Aorta (tissue), 5 donors: ENCODE results near the gene NFYC. TPM values are rescaled to one million over a fixed set of nuclear protein-coding genes. Genes with fewer than 3 reads are reported as not detected.
A peak's percentile ranks its signal among the peaks of the same experiment; 100 is the strongest.

Source experiments
- ATAC-seq: fragments of 200-7000 bp; cut with Tn5 transposase; one replicate; pipeline ENCODE4 v1.9.1; 2022; ENCODE audit warnings: moderate library complexity; ENCODE audit not compliant: low FRiP score
- DNase-seq, 2 donors: peaks; one replicate each; pipeline ENCODE4 v3.0.0-alpha.2; 2020
- H3K27ac ChIP-seq, 2 donors: one replicate each; pipeline ENCODE4 v1.5.1; 2013; ENCODE audit warnings: low read length in 2 of 2, mild to moderate bottlenecking in 2 of 2, moderate library complexity in 2 of 2, control low read depth in 1 of 2, inconsistent platforms in 1 of 2, low read depth in 1 of 2
- H3K27me3 ChIP-seq, 2 donors: one replicate each; pipeline ENCODE4 v1.6.1; 2013; ENCODE audit warnings: control low read depth in 1 of 2, low read length in 1 of 2, mild to moderate bottlenecking in 1 of 2, moderate library complexity in 1 of 2; ENCODE audit not compliant: insufficient read depth in 2 of 2, control insufficient read depth in 1 of 2
- H3K36me3 ChIP-seq, 2 donors: one replicate each; pipeline ENCODE4 v1.6.1; 2013; ENCODE audit warnings: control low read depth in 1 of 2, low read length in 1 of 2, mild to moderate bottlenecking in 1 of 2; ENCODE audit not compliant: insufficient read depth in 2 of 2, control insufficient read depth in 1 of 2
- H3K4me1 ChIP-seq, 2 donors: one replicate each; pipeline ENCODE4 v1.6.1; 2013; ENCODE audit warnings: low read length in 2 of 2, control low read depth in 1 of 2, mild to moderate bottlenecking in 1 of 2, moderate library complexity in 1 of 2; ENCODE audit not compliant: insufficient read depth in 2 of 2, control insufficient read depth in 1 of 2
- H3K4me3 ChIP-seq, 2 donors: one replicate each; pipeline ENCODE4 v1.5.1; 2013; ENCODE audit warnings: low read length in 2 of 2, control low read depth in 1 of 2, mild to moderate bottlenecking in 1 of 2
- H3K9me3 ChIP-seq: one replicate; pipeline ENCODE4 v1.6.1; 2013; ENCODE audit warnings: mild to moderate bottlenecking, low read length; ENCODE audit not compliant: control insufficient read depth
- WGBS, 2 donors: extraction: QIAGEN DNeasy Blood & Tissue Kit; methylation state at CpG; one replicate each; pipeline ENCODE4 v1.1.7; 2013; 5-methylcytosine and 5-hydroxymethylcytosine counted together
- intact Hi-C, 2 donors: fragments of 100-400 bp; cut with DNase I; formaldehyde crosslinking; loops; one replicate each; pipeline versions ENCODE4 v1.14.2 to v1.15.0; 2022
- polyA plus RNA-seq, 2 donors: library from polyadenylated mRNA; stranded (reverse); fragments of 200-250 nt; gene quantifications; one replicate each; pipeline ENCODE4 v1.2.3, GENCODE V29; 2013
- total RNA-seq, 2 donors: library from RNA; stranded (reverse); fragmentation: NEBNext Ultra II Directional; extraction: Animal tissue kit (Norgen Biotek cat#: 25700); gene quantifications; one replicate each; pipeline ENCODE4 v1.2.1, GENCODE V29; 2021
- donor health status: healthy with polysubstance abuse.
- donor health status: Bipolar disorder and iron deficiency.
- donor health status: DM: no; HTN: no; CAD: no.
- donor health status: DM: no; HTN: no; CAD: no.
- donor health status: DM: yes; HTN: yes; CAD: no.

Gene NFYC
- total and polyA plus RNA-seq, 4 donors = 21.3 to 56.4 (median 37.6) TPM

GRCh38 chr1:40753142-40753882 is 61.8 kb downstream of the NFYC start:
- intact Hi-C loops = no loop called here
- no peak overlapping the region for H3K27ac ChIP-seq
- no peak for DNase-seq
- H3K36me3 ChIP-seq = peaks cover 7 to 14% of the 10 kb centered on the region in 2 donors
- WGBS, 2 donors = 92 to 94% methylated on average over 8 of the region's 8 CpGs
- no peaks in the 10 kb centered on the region for H3K4me1 ChIP-seq
- no peak overlapping the region for H3K4me3 ChIP-seq
- no peaks in the 10 kb centered on the region for H3K9me3 ChIP-seq
- no peak for ATAC-seq
- no peaks in the 10 kb centered on the region for H3K27me3 ChIP-seq

GRCh38 chr1:40754201-40754600 is 62.7 kb downstream of the NFYC start:
- Histone ChIP-seq H3K4me1 (no peaks in the 10 kb centered on the region), H3K27me3 (no peaks in the 10 kb centered on the region), H3K36me3 (peaks cover 7 to 12% of the 10 kb centered on the region in 2 donors), H3K4me3 (no peak overlapping the region), H3K27ac (no peak overlapping the region), H3K9me3 (no peaks in the 10 kb centered on the region)
- DNase-seq = no peak
- intact Hi-C loops = no loop called here
- 88 to 91% methylated on average over 8 of the region's 8 CpGs for WGBS, 2 donors
- ATAC-seq = no peak

- Histone ChIP-seq H3K9me3 (no peaks in the 10 kb centered on the region), H3K4me1 (no peaks in the 10 kb centered on the region), H3K4me3 (no peak overlapping the region), H3K27ac (no peak overlapping the region), H3K27me3 (no peaks in the 10 kb centered on the region), H3K36me3 (peaks cover 2 to 5% of the 10 kb centered on the region in 2 donors)
- intact Hi-C loops = no loop called here
- DNase-seq (no peak), ATAC-seq (peak; percentile 50)
- 59 to 66% methylated on average over 4 of the region's 4 CpGs for WGBS, 2 donors
Observed at GRCh38 chr1:40755067-40755466, 63.6 kb downstream of the NFYC start.

- intact Hi-C loops = no loop called here
- peaks cover 2 to 5% of the 10 kb centered on the region in 2 donors for H3K36me3 ChIP-seq
- H3K4me1 ChIP-seq = no peaks in the 10 kb centered on the region
- DNase-seq = no peak
- no peaks in the 10 kb centered on the region for H3K27me3 ChIP-seq
- no peak overlapping the region for H3K27ac ChIP-seq
- no peak overlapping the region for H3K4me3 ChIP-seq
- 75 to 88% methylated on average over 3 of the region's 3 CpGs for WGBS, 2 donors
- no peaks in the 10 kb centered on the region for H3K9me3 ChIP-seq
- no peak for ATAC-seq
Observed at GRCh38 chr1:40756523-40756922, 65.0 kb downstream of the NFYC start.

GRCh38 chr1:40757084-40757483 is 65.6 kb downstream of the NFYC start:
- no peak for ATAC-seq
- Histone ChIP-seq H3K27ac (no peak overlapping the region), H3K4me1 (no peaks in the 10 kb centered on the region), H3K9me3 (no peaks in the 10 kb centered on the region), H3K27me3 (no peaks in the 10 kb centered on the region), H3K4me3 (no peak overlapping the region), H3K36me3 (peaks cover 2 to 5% of the 10 kb centered on the region in 2 donors)
- WGBS, 2 donors = 73 to 77% methylated on average over 8 of the region's 8 CpGs
- intact Hi-C loops = no loop called here
- no peak for DNase-seq

GRCh38 chr1:40758004-40758403 is 66.5 kb downstream of the NFYC start:
- Histone ChIP-seq H3K27ac (no peak overlapping the region), H3K36me3 (peaks cover 2 to 5% of the 10 kb centered on the region in 2 donors), H3K4me1 (no peaks in the 10 kb centered on the region), H3K4me3 (no peak overlapping the region), H3K9me3 (no peaks in the 10 kb centered on the region), H3K27me3 (no peaks in the 10 kb centered on the region)
- 88 to 93% methylated on average over 7 of the region's 7 CpGs for WGBS, 2 donors
- ATAC-seq (no peak), DNase-seq (no peak)
- intact Hi-C loops = no loop called here

- H3K27me3 ChIP-seq = no peaks in the 10 kb centered on the region
- H3K27ac ChIP-seq = no peak overlapping the region
- H3K9me3 ChIP-seq = no peaks in the 10 kb centered on the region
- no peaks in the 10 kb centered on the region for H3K4me1 ChIP-seq
- DNase-seq (no peak), ATAC-seq (no peak)
- intact Hi-C loops = no loop called here
- no peak overlapping the region for H3K4me3 ChIP-seq
- H3K36me3 ChIP-seq = peaks cover under 1 to 5% of the 10 kb centered on the region in 2 donors
- 84 to 87% methylated on average over 6 of the region's 6 CpGs for WGBS, 2 donors
Observed at GRCh38 chr1:40758578-40759343, 67.3 kb downstream of the NFYC start.

- no peaks in the 10 kb centered on the region for H3K27me3 ChIP-seq
- H3K4me1 ChIP-seq = no peaks in the 10 kb centered on the region
- 28 to 32% methylated on average over 4 of the region's 4 CpGs for WGBS, 2 donors
- H3K36me3 ChIP-seq = peaks cover 0 to 9% of the 10 kb centered on the region in 2 donors
- intact Hi-C loops = loop anchor here in 1 of 2 donors (10.0 kb wide), 1 partner anchor 56 kb away; no protein-coding TSS in a partner anchor
- H3K9me3 ChIP-seq = no peaks in the 10 kb centered on the region
- ATAC-seq (no peak), DNase-seq (no peak)
- no peak overlapping the region for H3K27ac ChIP-seq
- no peak overlapping the region for H3K4me3 ChIP-seq
Observed at GRCh38 chr1:40760984-40761383, 69.5 kb downstream of the NFYC start.
